PC-3 (cell line): ENCODE results near the gene TNNC2. TPM values are rescaled to one million over a fixed set of nuclear protein-coding genes. Genes with fewer than 3 reads are reported as not detected.
A peak's percentile ranks its signal among the peaks of the same experiment; 100 is the strongest.

Source experiments
- ATAC-seq: fragments of 200-7000 bp; cut with Tn5 transposase; 2 replicates; pipeline ENCODE4 v1.9.1; 2020; ENCODE audit warnings: mild to moderate bottlenecking, moderate library complexity
- BruUV-seq: library from RNA; stranded (reverse); fragments of 400-500 nt; replicated peaks from 2 replicates; lab custom pipeline; 2021; lab: Mats Ljungman, UMichigan
- CTCF ChIA-PET: fragments of 300-600 bp; sonication (Branson Sonifier 250); formaldehyde crosslinking; loops from one replicate; lab custom pipeline; 2022; ENCODE audit warnings: antibody characterized with exemption; lab: Charles Lee
- POLR2A ChIA-PET: fragments of 300-600 bp; sonication (Branson Sonifier 250); formaldehyde crosslinking; loops from one replicate; lab custom pipeline; 2022; ENCODE audit warnings: antibody characterized with exemption; ENCODE audit not compliant: unreplicated experiment; lab: Charles Lee
- DNase-seq: peaks from one replicate; pipeline ENCODE4 v3.0.0-alpha.2; 2015
- H2AFZ ChIP-seq: fragments of 300-600 bp; sonication (generic); 2 replicates; pipeline ENCODE4 v1.6.0; 2016; ENCODE audit warnings: antibody characterized with exemption, low read length
- H3F3A ChIP-seq: fragments of 300-600 bp; sonication (generic); one replicate; pipeline ENCODE4 v1.6.0; 2017; ENCODE audit warnings: antibody characterized with exemption, low read length, control low read depth, mild to moderate bottlenecking; ENCODE audit not compliant: unreplicated experiment
- H3K27ac ChIP-seq: fragments of 300-600 bp; sonication (generic); 2 replicates; pipeline ENCODE4 v1.5.1; 2016; ENCODE audit warnings: mild to moderate bottlenecking, low read length
- H3K27me3 ChIP-seq: fragments of 300-600 bp; sonication (generic); 2 replicates; pipeline ENCODE4 v1.6.1; 2016; ENCODE audit warnings: low read length, mixed read lengths
- H3K36me3 ChIP-seq: fragments of 300-600 bp; sonication (generic); 2 replicates; pipeline ENCODE4 v1.6.1; 2016; ENCODE audit warnings: low read depth, mixed run types, low read length, mixed read lengths
- H3K4me1 ChIP-seq: fragments of 300-600 bp; sonication (generic); 2 replicates; pipeline ENCODE4 v1.5.1; 2016; ENCODE audit warnings: low read length; ENCODE audit not compliant: insufficient read depth
- H3K4me2 ChIP-seq: fragments of 300-600 bp; sonication (generic); 2 replicates; pipeline ENCODE4 v1.6.0; 2016; ENCODE audit warnings: low read length
- H3K4me3 ChIP-seq: fragments of 300-600 bp; sonication (generic); 2 replicates; pipeline ENCODE4 v1.5.1; 2016; ENCODE audit warnings: mild to moderate bottlenecking, low read length, mixed read lengths
- H3K79me2 ChIP-seq: fragments of 300-600 bp; sonication (generic); 2 replicates; pipeline ENCODE4 v1.6.1; 2017; ENCODE audit warnings: low read length, mixed read lengths
- H3K9ac ChIP-seq: fragments of 300-600 bp; sonication (generic); 2 replicates; pipeline ENCODE4 v1.6.0; 2016; ENCODE audit warnings: mild to moderate bottlenecking, low read length
- H3K9me2 ChIP-seq: fragments of 300-600 bp; sonication (generic); replicated peaks from 2 replicates; pipeline ENCODE4 v1.6.1; 2016; ENCODE audit warnings: mixed run types, low read length, mixed read lengths
- H3K9me3 ChIP-seq: fragments of 300-600 bp; sonication (generic); 2 replicates; pipeline ENCODE4 v1.6.1; 2016; ENCODE audit warnings: low read length, mixed read lengths
- H4K20me1 ChIP-seq: fragments of 300-600 bp; sonication (generic); 2 replicates; pipeline ENCODE4 v1.6.1; 2016; ENCODE audit warnings: low read length, mixed read lengths
- EZH2 ChIP-seq: fragments of 300-600 bp; sonication (generic); IDR thresholded peaks from one replicate; pipeline ENCODE4 v1.6.1; 2017; ENCODE audit warnings: antibody characterized with exemption, mild to moderate bottlenecking, low read length; ENCODE audit not compliant: unreplicated experiment
- EZH2phosphoT487 ChIP-seq: fragments of 300-600 bp; sonication (generic); IDR thresholded peaks from 2 replicates; pipeline ENCODE4 v1.6.1; 2018; ENCODE audit warnings: mild to moderate bottlenecking, antibody characterized with exemption, low read length, borderline replicate concordance
- intact Hi-C: fragments of 100-400 bp; cut with micrococcal nuclease; formaldehyde crosslinking; loops from 2 replicates; pipeline ENCODE4 v1.9.0; 2023
- total RNA-seq: library from RNA; depleted of rRNA; stranded (reverse); fragments of >200 nt; gene quantifications from 2 replicates; pipeline ENCODE4 v1.2.3, GENCODE V29; 2014
- TF ChIP-seq, protein P1 (sequence below): fragments of 300-600 bp; sonication (generic); conservative IDR thresholded peaks from 2 replicates; pipeline ENCODE4 v1.5.1; 2017; ENCODE audit warnings: antibody characterized with exemption, low read depth, mild to moderate bottlenecking, low read length

The TNNC2 gene
- total RNA-seq, 1 experiment from 2014 or later = not detected

DNA sequence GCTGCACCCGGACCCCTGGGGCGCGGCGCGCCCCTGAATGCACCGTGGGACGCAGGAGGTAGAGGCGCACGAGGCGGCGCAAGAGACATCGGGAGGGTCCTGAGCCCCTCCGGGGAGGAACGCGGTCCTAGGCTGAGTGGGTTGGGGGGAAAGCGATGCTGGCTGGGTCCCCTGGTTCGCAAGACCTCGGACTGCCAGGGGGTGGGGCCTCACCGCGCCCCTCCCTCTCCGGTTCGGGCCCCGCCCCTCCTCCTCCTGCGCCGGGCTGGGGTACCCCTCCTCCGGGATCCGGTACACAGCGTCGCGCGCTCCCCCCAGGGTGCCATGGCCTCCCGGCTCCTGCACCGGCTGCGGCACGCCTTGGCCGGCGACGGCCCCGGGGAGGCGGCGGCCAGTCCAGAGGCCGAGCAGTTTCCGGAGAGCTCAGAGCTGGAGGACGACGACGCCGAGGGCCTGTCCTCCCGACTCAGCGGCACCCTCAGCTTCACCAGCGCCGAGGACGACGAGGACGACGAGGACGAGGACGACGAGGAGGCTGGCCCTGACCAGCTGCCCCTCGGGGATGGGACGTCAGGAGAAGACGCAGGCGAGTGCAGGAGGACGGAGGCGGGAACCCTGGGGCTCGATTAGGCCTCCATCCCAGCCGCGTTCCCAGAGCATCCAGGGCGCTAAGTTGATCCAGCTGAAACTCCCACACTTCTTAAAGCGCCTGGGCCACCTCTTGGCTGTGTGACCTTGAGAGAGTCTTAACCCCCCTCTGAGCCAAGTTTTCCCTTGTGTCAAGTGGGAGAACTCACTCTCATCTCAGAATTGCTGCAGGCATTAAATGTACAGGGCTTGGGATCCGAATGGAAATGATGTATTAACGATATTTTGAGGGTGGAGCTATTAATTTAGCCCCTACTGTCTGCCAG is 7.0 kb upstream of the TNNC2 start:
- POLR2A ChIA-PET = interaction anchor here (0.5 to 1.1 kb wide), 4 partner anchors 17 to 111 kb away, joined by 3 to 8 read pairs (median 3); partner anchors contain the start of genes CTSA and PCIF1
- peaks cover 29% of the 10 kb centered on the region for H3K79me2 ChIP-seq
- H3K9me2 ChIP-seq = no peaks in the 10 kb centered on the region
- TF ChIP-seq, protein P1, sequence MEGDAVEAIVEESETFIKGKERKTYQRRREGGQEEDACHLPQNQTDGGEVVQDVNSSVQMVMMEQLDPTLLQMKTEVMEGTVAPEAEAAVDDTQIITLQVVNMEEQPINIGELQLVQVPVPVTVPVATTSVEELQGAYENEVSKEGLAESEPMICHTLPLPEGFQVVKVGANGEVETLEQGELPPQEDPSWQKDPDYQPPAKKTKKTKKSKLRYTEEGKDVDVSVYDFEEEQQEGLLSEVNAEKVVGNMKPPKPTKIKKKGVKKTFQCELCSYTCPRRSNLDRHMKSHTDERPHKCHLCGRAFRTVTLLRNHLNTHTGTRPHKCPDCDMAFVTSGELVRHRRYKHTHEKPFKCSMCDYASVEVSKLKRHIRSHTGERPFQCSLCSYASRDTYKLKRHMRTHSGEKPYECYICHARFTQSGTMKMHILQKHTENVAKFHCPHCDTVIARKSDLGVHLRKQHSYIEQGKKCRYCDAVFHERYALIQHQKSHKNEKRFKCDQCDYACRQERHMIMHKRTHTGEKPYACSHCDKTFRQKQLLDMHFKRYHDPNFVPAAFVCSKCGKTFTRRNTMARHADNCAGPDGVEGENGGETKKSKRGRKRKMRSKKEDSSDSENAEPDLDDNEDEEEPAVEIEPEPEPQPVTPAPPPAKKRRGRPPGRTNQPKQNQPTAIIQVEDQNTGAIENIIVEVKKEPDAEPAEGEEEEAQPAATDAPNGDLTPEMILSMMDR = no peak
- H3K36me3 ChIP-seq = no peaks in the 10 kb centered on the region
- ATAC-seq = peak; percentile 68
- peaks cover 35% of the 10 kb centered on the region for H3K4me1 ChIP-seq
- no peaks in the 10 kb centered on the region for H3K27me3 ChIP-seq
- H3K9me3 ChIP-seq = no peaks in the 10 kb centered on the region
- no peaks in the 10 kb centered on the region for H3F3A ChIP-seq
- intact Hi-C loops = loop anchor here (2.0 to 10.0 kb wide), 2 partner anchors 55 to 141 kb away; partner anchors contain the start of gene ZNF335
- H3K9ac ChIP-seq = peak overlapping the region; percentile 82
- DNase-seq = peak; percentile 67
- no peaks in the 10 kb centered on the region for H4K20me1 ChIP-seq
- H3K4me2 ChIP-seq = peak overlapping the region; percentile 91
- peak overlapping the region; percentile 78 for H3K4me3 ChIP-seq
- CTCF ChIA-PET = interaction anchor here (0.6 to 0.9 kb wide), 4 partner anchors 11 to 213 kb away, joined by 3 to 4 read pairs (median 3); no protein-coding TSS in a partner anchor
- H2AFZ ChIP-seq = peak overlapping the region; percentile 71
- no TSS peak for BruUV-seq
- H3K27ac ChIP-seq = peak overlapping the region; percentile 66

DNA sequence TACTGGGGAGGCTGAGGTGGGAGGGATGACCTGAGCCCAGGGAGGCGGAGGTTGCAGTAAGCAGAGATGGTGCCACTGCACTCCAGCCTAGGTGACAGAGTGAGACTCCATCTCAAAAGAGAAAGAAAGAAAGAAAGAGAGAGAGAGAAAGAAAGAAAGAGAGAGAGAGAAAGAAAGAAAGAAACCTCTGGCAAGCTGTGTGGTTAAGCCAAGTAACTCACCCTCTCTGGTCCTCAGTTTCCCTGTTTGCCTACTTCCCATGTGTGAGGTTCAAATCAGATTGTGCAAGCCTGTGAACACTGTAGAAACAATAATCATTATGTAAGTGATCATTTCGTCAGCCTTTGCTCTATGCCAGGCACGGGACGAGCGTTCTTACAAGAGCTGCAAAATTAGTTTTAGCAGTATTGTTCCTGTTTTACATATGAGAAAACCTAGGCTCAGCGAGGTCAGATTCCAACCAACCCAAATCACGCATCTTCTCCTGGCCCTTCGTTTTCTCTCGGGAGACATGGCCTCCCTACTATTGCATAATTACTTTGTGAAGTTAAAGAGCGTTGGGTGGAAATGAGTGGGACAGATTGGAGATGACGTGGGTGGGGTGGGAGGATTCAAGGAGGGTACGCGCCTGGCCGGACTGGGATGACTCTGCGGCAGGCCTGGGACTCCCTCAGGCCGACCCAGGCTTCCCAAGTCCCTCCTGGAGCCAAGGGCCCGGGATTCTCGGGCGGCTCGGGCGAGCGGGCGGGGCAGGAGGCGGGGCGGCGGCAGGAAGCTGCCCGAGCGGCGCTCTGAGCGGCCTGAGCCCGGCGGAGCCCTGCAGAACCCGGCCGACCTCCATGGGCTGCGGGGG is 6.1 kb upstream of the TNNC2 start, which contains the start of gene SNX21:
TSS of gene SNX21 (plus strand) at position 770 of the 853 bp plus-strand sequence. CDS start 121 bp downstream, outside the sequence.
- Histone ChIP-seq H3K9me2 (no peaks in the 10 kb centered on the region), H3K27me3 (no peaks in the 10 kb centered on the region), H2AFZ (peak within 1 kb of the TSS; percentile 71), H3K27ac (peak within 1 kb of the TSS; percentile 66), H3K36me3 (no peaks in the 10 kb centered on the region), H3K4me2 (peak within 1 kb of the TSS; percentile 91), H3K4me3 (peak within 1 kb of the TSS; percentile 78), H3F3A (no peaks in the 10 kb centered on the region), H3K79me2 (peaks cover 29% of the 10 kb centered on the region), H3K9me3 (no peaks in the 10 kb centered on the region), H3K4me1 (peaks cover 35% of the 10 kb centered on the region), H4K20me1 (no peaks in the 10 kb centered on the region), H3K9ac (peak within 1 kb of the TSS; percentile 82)
- DNase-seq = peak; percentile 82
- CTCF ChIA-PET = interaction anchor here (0.6 to 0.9 kb wide), 2 partner anchors 34 to 155 kb away, joined by 3 to 4 read pairs; no protein-coding TSS in a partner anchor
- intact Hi-C loops = loop anchor here (10.0 kb wide), 1 partner anchor 142 kb away; the partner anchor contains the start of gene ZNF335
- TSS peak; percentile 62 for BruUV-seq
- peak; percentile 77 for ATAC-seq
- POLR2A ChIA-PET = interaction anchor here (0.6 to 1.1 kb wide), 3 partner anchors 58 to 111 kb away, joined by 3 to 8 read pairs (median 3); partner anchors contain the start of genes CTSA and PCIF1
- TF ChIP-seq, protein P1 = no peak
- TF ChIP-seq EZH2 = no peak
- TF ChIP-seq EZH2phosphoT487 = no peak
